Right kidney (tissue), 1 donor: Measurements from ENCODE around the gene CD164L2.

ENCODE experiments used
- DNase-seq: peaks from one replicate; pipeline ENCODE4 v3.0.0-alpha.2; 2016

CD164L2 gene

DNA sequence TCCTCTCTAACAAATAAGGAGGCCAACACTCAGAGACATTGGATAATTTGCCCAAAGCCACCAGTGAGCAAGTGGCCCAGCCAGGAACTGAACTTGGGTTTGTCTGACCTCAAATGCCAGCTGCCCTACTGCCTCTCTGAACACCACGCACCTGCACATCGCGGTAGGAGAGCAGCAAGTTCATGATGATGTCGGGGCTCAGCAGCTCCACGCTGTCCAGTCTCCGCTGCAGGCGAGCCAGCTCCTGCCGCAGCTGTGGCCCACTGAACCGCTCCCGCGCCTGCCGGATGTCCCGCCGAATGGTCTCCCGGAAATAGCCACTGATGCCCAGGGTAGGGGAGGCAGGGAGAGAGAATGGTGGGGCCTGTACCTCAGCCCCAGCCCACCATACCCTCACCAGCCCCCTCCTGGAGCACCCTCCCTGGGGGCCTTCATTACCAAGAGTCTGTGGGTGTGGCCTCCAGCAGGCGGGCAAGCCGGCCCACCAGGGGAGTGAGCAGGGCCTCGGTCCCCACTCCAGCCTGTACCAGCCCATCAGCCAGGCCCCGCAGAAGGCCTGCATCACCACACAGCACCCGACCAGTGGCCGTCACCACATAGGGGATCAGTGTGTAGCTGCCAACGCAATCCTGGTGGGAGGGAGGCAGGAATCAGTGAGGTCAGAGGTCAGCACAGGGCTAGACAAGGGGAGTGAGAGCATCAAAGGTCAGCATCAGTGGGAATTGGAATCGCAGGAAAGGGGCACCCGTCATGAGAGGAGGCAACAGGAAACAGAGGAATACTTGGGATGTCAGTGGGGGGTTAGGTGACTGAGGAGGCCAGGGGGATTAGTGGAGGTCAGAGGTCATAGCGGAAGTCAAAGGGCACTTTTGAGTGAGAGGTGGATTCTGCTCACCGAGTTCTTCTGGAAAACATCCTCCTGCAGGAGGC, 19.1 kb downstream of the CD164L2 start:
- no peak for DNase-seq

DNA sequence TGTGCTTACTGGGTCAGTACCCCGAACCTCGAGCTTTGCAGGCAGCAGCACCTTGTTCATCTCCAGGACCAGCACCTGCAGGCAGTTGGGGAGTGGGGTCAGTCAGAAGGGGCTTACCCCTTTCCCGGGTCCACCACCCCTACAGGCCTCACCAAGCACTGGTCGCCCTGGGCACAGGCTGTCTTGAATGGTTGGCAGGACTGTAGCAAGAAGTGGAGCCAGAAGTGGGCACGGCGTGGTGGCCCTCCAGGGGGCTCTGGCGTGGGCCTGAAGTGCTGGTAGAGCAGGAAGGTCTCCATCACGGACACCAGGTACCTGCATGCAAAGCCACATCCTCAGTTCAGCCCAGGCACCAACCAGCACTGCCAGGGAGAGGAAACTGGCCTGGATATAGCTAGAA, 21.6 kb downstream of the CD164L2 start:
- no peak for DNase-seq

DNA sequence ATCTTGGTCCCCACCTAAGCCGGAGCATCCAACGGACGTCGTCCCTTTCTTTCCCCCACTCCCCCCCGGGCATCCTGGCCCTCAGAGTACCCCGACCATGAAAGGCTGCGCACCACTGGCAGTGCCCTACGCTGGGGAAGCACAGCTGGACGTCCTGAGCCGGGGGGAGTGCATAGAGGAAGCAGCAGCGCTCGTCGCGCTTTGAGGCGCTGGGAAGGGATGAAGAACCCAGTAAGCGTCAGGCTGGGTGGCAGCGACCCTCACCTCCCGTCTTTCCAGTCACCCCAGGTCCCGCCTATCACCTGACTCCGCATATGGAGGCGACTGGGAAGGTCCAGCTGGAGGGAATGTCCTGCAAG, 22.1 kb downstream of the CD164L2 start:
- no peak for DNase-seq

DNA sequence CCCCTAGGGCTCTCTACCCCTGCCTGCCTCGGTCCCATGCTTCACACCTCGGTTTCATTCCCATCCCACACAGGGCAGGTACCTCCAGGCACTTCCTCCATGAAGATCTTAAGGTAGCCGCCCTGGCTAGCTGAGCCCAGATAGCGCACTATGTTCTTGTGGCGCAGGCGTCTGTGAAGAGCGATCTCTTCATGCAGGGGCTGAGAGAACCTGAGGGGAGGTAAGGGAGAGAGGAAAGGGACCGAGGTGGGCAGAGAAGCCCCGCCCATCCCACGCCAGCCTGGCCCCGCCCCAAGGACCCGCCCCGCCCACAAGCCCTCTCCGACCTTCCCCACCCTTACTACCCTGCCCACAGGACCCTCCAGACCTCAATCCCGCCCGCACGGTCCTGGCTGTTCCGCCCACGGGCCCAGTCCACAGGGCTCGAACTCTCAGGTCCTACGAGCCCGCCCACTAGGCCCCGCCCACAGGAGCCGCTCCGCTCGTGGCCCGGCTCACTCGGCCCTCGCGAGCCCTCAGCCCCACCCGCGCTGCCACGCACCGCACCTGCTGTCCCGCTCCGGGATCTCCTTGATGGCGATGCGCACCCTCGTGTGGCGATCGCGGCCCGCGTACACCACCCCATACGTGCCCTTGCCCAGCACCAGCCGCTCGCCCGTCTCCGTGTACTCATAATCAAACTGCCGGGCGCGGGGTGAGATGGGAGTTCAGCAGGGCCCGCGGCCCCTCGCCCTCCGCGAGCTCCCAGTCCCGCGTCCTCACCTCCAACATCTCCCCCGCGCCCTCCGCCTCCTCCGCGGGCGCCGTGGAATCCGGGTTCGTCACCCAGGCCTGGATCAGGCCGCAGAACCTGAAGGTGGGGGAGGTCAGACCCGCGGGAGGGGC, 22.7 kb downstream of the CD164L2 start:
- no peak for DNase-seq

DNA sequence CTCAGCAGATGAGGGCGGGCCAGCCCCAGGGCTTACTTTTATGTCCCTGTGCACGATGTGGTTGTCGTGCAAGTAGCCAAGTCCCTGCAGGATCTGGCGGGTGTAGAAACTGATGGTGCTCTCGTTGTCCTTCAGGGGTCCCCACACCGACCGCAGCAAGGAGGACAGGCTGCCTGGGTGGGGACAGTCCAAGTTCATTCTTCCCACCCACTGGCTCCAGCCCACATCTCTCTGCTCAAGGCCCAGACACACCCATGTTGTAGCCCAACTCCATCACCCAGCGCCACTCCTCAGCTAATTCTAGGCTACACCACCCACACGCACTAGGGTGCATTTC, 23.3 kb downstream of the CD164L2 start:
- DNase-seq = no peak

DNA sequence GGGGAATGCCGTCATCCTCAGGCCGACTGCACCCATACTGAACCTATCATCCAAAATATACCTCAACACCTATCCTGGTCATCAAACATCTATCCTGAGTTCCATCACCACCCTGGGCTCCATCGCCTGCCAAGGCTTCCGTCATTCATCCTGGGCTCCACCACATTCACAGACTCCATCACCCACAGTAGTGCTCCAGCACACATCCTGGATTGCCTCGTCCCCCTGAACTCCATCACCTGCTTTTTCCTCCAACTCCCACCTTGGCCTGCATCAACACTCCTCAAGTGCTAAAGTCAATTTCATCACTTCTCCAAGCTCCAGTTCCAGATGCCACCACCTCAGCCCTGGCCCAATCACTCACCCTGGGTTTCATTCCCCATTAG, 24.2 kb downstream of the CD164L2 start:
- DNase-seq = no peak

DNA sequence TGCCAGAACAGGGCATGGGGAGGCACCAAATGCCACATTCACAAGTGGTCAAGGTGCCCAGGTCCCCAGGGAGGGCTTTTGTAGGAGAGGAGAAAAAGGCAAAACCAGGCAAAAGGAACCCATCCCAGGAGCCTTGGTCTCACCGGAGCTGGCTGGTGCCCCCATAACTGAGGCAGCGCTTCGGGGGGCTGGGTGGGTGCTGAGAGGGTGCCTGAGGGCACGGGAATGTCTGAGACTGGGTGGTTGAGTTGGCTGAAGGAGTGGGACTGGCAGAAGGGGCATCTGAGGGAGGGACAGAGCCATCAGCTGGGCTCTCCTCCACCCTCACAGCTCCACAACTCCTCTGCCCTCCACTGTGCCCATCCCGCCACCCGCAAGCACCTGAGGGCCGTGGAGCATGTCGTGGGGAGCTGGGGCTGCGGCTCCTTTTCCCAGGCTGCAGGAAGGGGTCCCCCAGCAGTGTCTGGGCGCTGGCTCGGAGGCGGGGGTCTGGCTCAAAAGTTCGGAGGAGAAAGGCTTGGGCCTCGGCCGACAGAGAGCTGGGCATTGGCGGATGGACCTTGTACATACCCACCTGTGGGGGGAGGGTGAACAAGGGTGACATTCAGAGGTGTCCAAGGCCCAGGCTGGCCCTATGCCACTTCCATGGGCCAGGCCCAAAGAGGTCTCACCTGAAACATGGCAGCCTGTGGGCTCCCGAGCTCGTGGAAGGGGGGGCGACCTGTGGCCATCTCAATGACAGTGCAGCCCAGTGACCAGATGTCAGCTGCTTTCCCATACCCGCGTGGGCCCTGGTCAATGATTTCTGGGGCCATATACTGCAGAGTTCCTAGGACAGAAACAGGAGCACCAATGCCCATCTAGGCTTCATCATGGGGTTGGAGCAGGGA, 24.9 kb downstream of the CD164L2 start:
- no peak for DNase-seq

DNA sequence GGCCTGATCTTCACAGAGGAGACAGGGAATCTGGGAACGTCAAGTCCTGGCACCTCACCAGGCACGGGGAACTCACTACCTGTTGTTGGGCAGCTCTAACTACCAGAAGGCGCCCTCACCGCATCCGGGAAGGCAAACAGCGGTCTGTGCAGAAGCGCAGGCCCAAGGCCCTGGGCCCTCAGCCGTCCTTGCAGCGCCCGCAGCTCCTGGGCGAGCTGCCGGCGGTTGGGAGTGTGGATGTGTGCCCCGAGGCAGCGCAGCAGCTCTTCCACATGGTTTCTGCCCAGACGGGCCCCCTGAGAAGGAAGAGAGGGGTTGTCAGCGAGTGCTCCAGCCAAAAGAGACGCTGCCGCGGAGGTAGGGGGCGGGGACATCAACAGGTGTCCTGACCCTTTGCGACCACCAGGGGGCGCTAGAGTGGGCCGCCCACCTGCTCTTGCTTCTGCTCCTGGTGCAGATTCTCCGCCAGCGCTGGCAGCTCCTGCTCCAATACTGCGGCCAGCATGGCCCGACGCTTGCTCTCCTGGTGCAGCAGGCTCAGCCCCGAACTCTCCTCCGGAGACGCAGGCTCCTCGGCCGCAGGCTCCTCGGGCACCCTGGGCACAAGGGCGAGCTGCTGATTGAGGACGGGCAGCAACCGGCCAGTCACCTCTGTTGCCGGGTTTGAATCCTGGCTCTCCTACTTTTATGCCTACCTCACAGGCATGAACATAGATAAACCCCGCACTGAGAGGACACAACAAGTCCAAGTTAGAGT, 25.7 kb downstream of the CD164L2 start:
- DNase-seq = peak; percentile 82

DNA sequence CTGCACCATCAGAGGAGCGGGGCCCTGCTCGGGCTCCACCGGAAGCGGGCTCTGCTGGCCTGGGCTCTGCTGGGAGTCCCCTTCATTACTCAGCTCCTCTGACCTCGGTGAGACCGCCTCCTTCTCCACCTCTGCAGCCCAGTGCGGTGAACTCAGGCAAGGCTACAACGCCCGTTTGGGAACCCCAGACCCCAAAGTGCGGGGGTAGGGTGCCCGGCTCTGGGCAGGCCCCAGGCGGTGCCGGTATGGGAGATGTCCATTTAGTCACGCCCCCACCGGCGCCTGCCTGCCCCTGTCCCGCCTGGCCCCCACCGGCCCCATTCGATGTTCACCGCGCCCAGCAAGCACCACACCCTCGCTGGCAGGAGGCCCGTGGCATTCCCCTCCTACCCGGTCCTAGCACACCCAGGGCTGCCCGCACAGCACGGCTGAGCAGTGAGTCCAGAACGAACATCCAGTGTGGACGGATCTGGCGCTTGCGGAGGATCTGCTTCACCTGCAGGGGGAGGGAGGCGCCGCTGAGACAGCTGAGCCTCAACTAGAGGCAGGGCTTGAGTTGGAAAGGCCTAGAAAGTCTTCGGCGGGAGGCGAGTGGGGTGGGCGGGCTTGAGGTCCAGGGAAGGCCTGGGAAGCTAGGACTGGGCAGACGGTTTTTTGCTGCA, 26.4 kb downstream of the CD164L2 start:
- DNase-seq = no peak

DNA sequence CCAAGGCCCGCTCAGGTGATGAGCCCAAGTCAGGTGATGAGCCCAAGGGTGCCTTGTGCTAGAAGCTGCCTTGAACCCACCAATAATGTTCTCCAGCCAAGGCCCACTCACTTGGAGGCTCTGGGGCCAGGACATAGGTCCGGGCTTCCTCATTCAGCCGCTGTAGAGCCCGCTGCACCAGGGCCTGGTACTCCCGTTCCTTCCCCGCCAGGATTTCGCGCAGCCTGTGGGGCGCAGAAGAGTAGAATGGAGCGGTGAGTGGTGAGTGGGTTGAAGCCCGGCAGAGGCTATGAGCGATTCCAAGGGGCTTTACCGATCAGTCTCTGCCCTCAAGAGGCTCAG, 26.9 kb downstream of the CD164L2 start:
- DNase-seq = no peak

DNA sequence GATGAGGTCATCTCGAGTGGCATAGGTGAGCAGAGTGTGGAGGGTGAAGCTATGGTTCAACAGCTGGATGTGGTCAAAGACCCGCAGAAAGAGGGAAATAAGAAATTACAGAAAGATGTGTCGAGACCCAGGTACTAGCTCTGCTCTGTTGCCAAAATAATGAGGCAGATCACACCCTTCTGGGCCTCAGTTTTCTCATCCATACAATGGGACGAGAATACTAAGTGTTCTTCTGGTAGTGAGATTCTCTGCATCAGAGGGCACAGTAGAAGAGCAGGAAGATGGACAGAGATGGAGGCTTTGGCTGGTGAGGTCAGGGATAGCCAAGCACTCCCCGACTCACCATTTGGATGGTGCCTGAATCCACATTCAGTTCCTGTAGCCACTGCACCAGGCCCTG, 27.4 kb downstream of the CD164L2 start:
- no peak for DNase-seq

DNA sequence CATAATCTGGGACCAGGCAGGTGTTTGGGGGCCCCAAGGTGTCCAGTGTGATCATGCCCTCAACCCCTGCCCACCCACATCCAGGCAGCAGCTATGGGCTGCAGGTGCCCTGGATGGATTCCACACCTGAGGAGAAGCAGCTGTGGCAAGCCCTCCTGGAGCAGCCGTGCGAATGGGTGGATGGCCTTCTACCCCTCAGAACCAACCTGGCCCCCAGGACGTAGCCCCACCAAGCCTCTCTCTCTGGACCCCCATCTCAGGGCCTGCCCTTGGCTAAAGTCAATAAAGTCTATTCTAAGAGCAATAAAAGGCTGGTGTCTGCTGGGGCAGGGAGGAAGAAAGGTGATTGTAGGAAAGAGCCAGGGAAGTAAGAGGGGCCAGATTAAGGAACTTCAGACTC, 29.5 kb downstream of the CD164L2 start:
- no peak for DNase-seq

DNA sequence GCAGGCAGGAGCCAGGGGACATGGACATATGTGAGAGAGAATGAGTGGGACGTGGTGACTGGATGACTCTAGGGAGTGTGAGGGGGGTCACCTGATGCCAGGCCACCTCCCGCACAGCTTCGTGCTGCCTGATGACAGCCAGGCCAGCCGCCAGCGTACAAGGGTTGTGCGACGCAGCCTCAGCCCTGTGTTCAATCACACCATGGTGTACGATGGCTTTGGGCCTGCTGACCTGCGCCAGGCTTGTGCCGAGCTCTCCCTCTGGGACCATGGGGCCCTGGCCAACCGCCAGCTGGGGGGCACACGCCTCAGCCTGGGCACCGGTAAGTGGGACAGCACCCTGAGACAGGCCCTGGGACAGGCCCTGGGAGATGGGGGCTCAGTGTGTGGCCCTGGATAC, 30.0 kb downstream of the CD164L2 start:
- DNase-seq = no peak

DNA sequence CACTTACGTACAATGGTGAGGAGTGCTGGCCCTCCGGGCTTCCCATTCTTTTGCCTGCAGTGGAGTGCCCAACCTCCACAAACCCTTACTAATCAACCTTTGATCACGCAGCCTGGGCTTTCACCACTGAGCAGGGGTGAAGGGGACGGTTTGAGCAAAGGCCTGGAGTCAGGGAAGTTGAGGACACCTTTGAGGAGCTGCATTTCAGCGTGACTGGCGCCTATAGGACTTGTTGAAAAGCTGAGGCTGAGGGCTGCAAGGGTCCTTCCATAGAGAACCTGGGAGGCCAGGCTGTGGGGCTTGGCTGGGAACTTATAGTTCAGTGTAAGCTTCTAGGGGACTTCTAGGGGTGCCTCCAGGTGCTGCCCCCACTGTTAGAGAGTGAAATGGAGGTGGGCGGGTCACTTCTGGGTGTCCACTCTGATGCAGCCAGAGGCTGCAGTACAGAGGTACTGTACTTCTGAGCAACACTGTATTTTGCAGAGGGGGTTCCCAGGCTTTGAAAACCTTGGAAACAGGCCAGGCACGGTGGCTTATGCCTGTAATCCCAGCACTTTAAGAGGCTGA, 31.5 kb downstream of the CD164L2 start:
- peak; percentile 72 for DNase-seq

DNA sequence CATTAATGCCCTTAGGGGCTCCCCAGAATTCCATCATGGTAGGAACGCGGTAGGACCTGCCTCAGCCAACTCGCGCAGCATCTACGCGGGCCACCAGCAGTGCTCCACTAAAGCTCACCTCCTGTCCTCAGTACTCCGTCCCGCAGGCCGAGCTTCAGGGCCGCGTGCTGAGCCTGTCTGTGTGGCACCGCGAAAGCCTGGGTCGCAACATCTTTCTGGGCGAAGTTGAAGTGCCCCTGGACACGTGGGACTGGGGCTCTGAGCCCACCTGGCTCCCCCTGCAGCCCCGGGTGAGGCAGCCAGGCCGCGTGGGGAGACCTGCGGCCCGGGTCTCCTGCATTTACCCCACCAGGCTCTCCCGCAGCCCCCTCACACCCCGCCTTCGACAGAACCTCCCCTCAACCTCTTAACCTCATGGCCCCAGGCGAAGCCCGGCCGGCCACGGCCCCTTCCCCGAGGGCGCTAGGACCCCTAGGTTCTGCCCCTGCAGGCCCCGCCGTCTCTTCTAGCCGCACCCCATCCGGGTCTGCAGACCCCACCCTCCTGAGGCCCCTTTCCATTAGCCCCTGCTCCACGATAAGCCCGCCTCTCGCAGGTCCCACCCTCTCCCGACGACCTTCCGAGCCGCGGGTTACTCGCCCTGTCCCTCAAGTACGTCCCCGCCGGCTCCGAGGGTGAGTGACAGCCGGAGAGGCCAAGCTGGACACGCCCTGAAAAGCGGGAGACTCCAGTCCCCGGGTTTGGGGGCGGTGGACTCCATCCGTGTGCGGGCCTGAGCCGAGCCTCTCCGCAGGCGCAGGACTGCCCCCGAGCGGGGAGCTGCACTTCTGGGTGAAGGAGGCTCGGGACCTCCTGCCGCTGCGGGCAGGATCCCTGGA, 32.2 kb downstream of the CD164L2 start:
- no peak for DNase-seq

DNA sequence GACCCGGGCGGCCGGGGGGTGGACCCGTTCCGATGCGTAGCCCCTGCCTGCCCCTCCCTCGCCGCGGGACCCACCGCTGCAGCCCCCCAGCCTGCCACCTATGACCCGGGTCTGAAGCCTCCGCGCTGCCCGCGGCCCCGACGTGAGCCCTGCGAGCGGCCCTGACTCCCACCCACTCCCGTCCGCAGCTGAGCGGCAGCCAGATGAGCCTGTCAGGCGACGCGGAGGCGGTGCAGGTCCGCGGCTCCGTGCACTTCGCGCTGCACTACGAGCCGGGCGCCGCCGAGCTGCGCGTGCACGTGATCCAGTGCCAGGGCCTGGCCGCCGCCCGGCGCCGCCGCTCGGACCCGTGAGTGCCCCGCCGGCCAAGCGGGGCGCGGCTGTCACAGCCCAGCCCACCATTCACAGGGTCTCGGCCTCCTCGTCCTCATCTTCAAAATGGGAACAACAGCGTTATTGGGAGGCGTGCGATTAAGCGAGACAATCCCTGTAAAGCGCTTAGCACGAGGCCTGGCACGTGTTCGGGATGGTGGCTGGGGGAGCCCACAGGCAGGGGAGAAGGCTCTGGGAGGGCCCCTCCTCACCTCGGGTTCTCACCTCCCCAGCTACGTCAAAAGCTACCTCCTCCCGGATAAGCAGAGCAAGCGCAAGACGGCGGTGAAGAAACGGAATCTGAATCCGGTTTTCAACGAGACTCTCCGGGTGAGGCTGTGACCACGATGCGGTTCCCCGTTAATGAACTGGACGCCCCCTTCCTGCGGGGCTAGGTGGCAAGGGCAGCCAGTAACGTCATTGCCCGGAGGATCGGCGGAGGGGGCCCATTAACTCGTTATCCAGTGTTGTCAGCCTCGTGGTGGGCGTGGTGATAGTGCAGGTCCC, 33.1 kb downstream of the CD164L2 start:
- DNase-seq = peak; percentile 79

DNA sequence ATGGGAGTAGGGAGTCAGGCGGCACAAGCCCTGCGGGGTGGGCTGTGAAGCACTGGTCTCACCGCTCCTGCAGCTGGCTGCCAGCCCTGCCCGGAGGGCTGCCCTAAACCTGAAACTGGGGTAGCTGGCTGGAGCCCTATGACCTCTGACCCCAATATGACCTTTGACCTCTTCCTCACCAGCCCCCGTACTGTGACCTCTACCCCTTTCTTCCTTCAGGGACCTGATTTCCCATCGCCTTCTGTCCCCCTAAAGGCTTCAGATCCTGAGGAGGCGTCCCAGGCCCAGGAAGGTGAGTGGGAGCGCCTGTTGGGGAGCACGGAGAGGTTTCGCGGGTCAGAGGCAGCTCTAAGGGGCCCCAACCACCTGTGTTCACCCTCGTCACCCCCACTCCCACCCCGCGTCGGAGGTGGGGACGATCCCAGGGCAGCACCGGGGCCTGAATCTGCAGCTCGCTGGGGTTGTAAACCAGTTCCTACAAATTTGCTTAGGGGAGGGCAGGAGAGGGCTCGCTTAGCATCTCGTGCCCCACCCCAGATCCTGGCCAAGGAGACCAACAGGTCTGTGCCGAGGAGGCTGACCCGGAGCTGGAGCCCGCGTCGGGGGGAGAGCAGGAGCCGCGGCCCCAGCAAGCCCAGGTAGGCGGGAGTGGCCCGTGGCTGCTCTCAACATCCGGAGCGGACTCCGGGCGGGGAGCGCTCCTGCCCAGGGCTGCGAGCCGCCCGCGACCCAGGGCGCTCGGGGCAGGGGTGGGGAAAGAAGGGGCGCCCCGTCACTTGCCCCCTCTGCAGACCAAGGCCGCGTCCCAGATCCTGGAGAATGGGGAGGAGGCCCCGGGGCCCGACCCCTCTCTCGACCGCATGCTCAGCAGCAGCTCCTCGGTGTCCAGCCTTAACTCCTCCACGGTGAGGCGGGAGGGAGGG, 34.0 kb downstream of the CD164L2 start:
- peak; percentile 89 for DNase-seq
